Type B pancreatic cell (in vitro differentiated cells): ENCODE results near the gene FAM216B. TPM values are rescaled to one million over a fixed set of nuclear protein-coding genes. Genes with fewer than 3 reads are reported as not detected.
A peak's percentile ranks its signal among the peaks of the same experiment; 100 is the strongest.
"Not testable (repeated sequence)": the region's sequence is repeated elsewhere in the genome, so short reads cannot be mapped to it uniquely, and the experiment has no call there.

Experiments
- DNase-seq: peaks from one replicate; pipeline ENCODE4 v3.0.0; 2021; ENCODE audit warnings: mixed read lengths; ENCODE audit not compliant: unreplicated experiment; ENCODE audit errors: extremely low spot score
- H3K27ac Mint-ChIP-seq: 2 replicates; pipeline ENCODE4 v1.8.0; 2021; ENCODE audit warnings: mild to moderate bottlenecking, mixed read lengths
- H3K27me3 Mint-ChIP-seq: 2 replicates; pipeline ENCODE4 v1.8.0; 2021; ENCODE audit warnings: mixed read lengths
- H3K36me3 Mint-ChIP-seq: 2 replicates; pipeline ENCODE4 v1.8.0; 2021; ENCODE audit warnings: mixed read lengths
- H3K4me1 Mint-ChIP-seq: one replicate; pipeline ENCODE4 v1.8.0; 2021; ENCODE audit warnings: mixed read lengths; ENCODE audit not compliant: unreplicated experiment
- H3K4me3 Mint-ChIP-seq: 2 replicates; pipeline ENCODE4 v1.8.0; 2021; ENCODE audit warnings: mild to moderate bottlenecking, mixed read lengths
- H3K9me3 Mint-ChIP-seq: 2 replicates; pipeline ENCODE4 v1.8.0; 2021; ENCODE audit warnings: mixed read lengths
- CTCF ChIP-seq: fragments of 200-600 bp; sonication (generic); conservative IDR thresholded peaks from 2 replicates; pipeline ENCODE4 v1.5.0; 2021; ENCODE audit warnings: antibody characterized with exemption, mild to moderate bottlenecking
- total RNA-seq: library from RNA; stranded (reverse); gene quantifications from 2 replicates; pipeline ENCODE4 v1.2.1, GENCODE V29; 2021; ENCODE audit warnings: low replicate concordance

The FAM216B gene
- total RNA-seq, 1 donor from 2014 or later, result not detected

- H3K4me1 Mint-ChIP-seq, result peaks cover 23% of the 10 kb centered on the region
These were observed 33.5 kb downstream of the FAM216B start for GRCh38 chr13:42814868-42815267.

GRCh38 chr13:42815681-42816080 lies 34.3 kb downstream of the FAM216B start:
- Mint-ChIP-seq H3K9me3 (peaks cover 12% of the 10 kb centered on the region), H3K27me3 (no peaks in the 10 kb centered on the region), H3K27ac (no peak overlapping the region), H3K36me3 (peaks cover 11% of the 10 kb centered on the region), H3K4me1 (peaks cover 23% of the 10 kb centered on the region), H3K4me3 (no peak overlapping the region)
- TF ChIP-seq CTCF, result no peak
- no peak for DNase-seq

More at GRCh38 chr13:42814868-42815267, 33.5 kb downstream of the FAM216B start:
- Mint-ChIP-seq H3K27me3 (no peaks in the 10 kb centered on the region), H3K9me3 (peaks cover 12% of the 10 kb centered on the region), H3K27ac (peak overlapping the region; percentile 11), H3K4me3 (peak overlapping the region; percentile 3), H3K36me3 (peaks cover 11% of the 10 kb centered on the region)
- TF ChIP-seq CTCF, result no peak
- DNase-seq, result no peak

- Mint-ChIP-seq H3K27me3 (no peaks in the 10 kb centered on the region), H3K36me3 (peaks cover 11% of the 10 kb centered on the region), H3K4me1 (peaks cover 26% of the 10 kb centered on the region), H3K4me3 (no peak overlapping the region), H3K27ac (no peak overlapping the region), H3K9me3 (peaks cover 12% of the 10 kb centered on the region)
- no peak for DNase-seq
- peak; percentile 53 for TF ChIP-seq CTCF
These were observed 35.2 kb downstream of the FAM216B start for GRCh38 chr13:42816538-42816937.

- H3K4me1 Mint-ChIP-seq, result peaks cover 25% of the 10 kb centered on the region
- DNase-seq, H3K27ac Mint-ChIP-seq, H3K27me3 Mint-ChIP-seq, H3K4me3 Mint-ChIP-seq: not testable (repeated sequence)
- H3K9me3 Mint-ChIP-seq, result peaks cover 12% of the 10 kb centered on the region
- H3K36me3 Mint-ChIP-seq, result peaks cover 11% of the 10 kb centered on the region
These were observed 38.3 kb downstream of the FAM216B start for GRCh38 chr13:42819687-42820086.

DNA sequence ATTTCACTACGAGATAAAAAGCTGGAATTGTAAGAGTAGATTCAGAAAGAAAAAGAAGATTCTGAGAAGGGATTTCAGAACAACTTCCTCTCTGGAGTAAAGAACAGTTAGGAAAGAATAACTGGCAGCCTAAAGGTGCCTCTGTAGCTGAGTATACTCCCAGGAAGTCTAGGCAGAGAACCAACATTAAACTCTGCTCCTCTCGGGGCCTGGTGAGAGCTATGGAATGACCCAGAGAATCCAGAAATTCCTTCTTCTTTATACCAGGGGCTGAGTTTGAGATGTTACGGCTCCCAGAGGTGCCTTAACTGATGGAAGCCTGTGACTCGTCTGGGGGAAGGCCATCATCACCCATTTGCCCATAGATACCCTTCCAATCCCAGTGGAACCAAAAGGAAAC lies 39.1 kb downstream of the FAM216B start:
- H3K9me3 Mint-ChIP-seq, result peaks cover 12% of the 10 kb centered on the region
- H3K27me3 Mint-ChIP-seq, result no peaks in the 10 kb centered on the region
- DNase-seq, result no peak
- TF ChIP-seq CTCF, result no peak
- H3K27ac Mint-ChIP-seq, result no peak overlapping the region
- H3K36me3 Mint-ChIP-seq, result peaks cover 11% of the 10 kb centered on the region
- peaks cover 18% of the 10 kb centered on the region for H3K4me1 Mint-ChIP-seq
- H3K4me3 Mint-ChIP-seq, result no peak overlapping the region

- no peak for DNase-seq
- H3K9me3 Mint-ChIP-seq, result peaks cover 12% of the 10 kb centered on the region
- H3K27me3 Mint-ChIP-seq, result no peaks in the 10 kb centered on the region
- H3K4me3 Mint-ChIP-seq, result no peak overlapping the region
- TF ChIP-seq CTCF, result no peak
- H3K27ac Mint-ChIP-seq, result no peak overlapping the region
- peaks cover 12% of the 10 kb centered on the region for H3K4me1 Mint-ChIP-seq
- H3K36me3 Mint-ChIP-seq, result peaks cover 11% of the 10 kb centered on the region
These were observed 40.1 kb downstream of the FAM216B start for GRCh38 chr13:42821437-42821836.
